ENCODE results near the gene KCMF1.

DNA sequence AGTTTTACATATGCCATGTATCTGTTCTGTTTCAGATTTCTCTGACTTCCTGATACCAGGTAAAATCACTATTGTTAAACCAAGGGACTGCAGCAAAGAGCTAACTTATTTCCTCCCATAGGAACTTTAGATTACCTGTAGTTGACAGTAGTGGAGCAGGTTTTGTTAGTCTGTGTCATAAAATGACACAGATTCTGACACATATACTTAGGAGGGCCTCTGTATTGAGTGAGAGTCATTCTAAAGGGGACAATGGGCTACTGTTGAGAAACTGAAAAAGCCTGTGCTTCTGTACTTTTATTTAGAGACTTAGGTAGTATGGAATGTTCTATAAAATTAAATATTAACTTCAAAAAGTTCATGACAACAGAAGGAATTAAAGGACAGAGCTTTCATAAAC lies 48.2 kb downstream of the KCMF1 start:
- TF ChIP-seq EP300 (IDR thresholded peaks at IDR 0.05) (no peak), CTCF (IDR thresholded peaks at IDR 0.05) (no peak)

Data from sigmoid colon (tissue), 4 donors.